Testis (tissue), 2 donors: ENCODE data around the gene SBSN.

ENCODE experiments used
- CTCF ChIP-seq, 3 experiments: fragments of 450-650 bp in 2 of 3; fragments of 200-600 bp in 1 of 3; sonication (generic) in 1 of 3; IDR thresholded peaks; one replicate each; pipeline ENCODE4 v1.5.1; 2016 to 2019; ENCODE audit warnings: antibody characterized with exemption in 3 of 3, mild to moderate bottlenecking in 2 of 3, moderate library complexity in 1 of 3
- POLR2A ChIP-seq: fragments of 450-650 bp; IDR thresholded peaks from one replicate; pipeline ENCODE4 v1.6.1; 2017; ENCODE audit warnings: antibody characterized with exemption, mild to moderate bottlenecking, moderate library complexity

GRCh38 chr19:35560677-35561076, 32.6 kb upstream of the SBSN start:
- no peak for TF ChIP-seq CTCF (IDR thresholded peaks at IDR 0.05)
- no peak for TF ChIP-seq POLR2A
